GM18873 (cell line): ENCODE data around the gene ZBTB7C.

ENCODE experiments used
- ATAC-seq: cut with Tn5 transposase; IDR thresholded peaks from one replicate; pipeline ENCODE4 v1.9.1; 2021; ENCODE audit warnings: mild to moderate bottlenecking, moderate library complexity, moderate number of reproducible peaks; ENCODE audit not compliant: unreplicated experiment, low FRiP score

ZBTB7C gene

GRCh38 chr18:48033790-48034650 lies 375.2 kb downstream of the ZBTB7C start:
- no peak for ATAC-seq

DNA sequence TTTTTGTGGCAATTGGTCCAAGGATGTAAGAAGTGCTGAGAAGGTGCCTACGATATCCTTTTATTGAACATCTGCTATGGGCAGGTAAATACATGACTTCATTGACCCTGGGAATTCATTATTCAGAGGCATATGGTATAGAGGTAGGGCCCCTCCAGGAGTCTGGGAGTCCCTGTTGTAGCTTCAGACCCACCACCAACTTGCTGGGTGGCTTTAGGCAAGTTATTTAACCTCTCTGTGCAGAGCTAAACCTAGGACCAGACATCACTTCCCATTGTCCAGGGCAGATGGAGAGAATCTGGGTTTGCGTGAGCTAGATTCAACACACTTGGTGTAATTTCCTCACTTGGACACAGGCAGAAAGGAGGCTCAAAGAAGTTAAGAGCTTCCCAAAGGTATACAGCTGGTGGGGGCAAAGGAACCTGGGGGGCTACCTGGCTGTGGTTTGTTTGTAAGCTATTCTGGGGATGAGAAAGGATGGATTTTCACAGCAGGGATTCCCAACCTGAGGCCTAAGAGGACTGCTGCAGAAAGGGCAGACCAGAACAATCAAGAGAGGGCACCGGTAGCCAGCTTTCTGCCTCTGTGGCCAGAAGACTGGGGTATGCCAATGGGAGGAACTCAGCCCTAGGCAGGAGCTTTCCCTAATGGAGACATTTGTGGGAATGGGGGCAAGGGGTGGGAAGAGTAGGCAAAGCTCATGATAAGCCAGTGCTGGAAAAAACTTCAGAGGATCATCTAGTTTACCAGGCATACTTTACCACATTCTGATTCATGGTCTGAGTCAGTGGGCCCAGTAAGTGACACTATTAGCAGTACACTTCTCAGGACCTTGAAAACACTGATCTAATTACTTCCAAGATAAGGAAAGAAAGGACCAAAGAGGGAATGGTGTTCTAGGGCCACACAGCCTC lies 376.1 kb downstream of the ZBTB7C start:
- no peak for ATAC-seq

DNA sequence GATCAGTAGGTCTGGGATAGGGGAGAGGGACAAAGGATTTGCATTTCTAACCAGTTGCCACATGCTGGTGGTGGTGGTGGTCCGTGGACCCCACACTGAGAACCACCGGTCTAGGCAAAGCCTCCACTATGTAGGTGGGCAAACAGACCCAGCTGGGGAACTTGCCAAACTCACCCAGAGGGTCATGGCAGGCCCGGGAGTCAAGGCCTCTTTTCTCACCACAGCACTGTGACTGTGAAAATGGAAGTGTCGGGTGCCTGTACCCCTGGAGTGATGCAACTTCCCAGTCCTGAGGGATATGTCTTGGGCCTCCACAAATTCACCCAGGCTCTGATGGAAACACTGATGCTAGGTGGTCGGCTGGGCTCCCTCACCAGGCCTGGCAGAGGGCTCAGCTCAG lies 377.5 kb downstream of the ZBTB7C start:
- ATAC-seq = no peak

DNA sequence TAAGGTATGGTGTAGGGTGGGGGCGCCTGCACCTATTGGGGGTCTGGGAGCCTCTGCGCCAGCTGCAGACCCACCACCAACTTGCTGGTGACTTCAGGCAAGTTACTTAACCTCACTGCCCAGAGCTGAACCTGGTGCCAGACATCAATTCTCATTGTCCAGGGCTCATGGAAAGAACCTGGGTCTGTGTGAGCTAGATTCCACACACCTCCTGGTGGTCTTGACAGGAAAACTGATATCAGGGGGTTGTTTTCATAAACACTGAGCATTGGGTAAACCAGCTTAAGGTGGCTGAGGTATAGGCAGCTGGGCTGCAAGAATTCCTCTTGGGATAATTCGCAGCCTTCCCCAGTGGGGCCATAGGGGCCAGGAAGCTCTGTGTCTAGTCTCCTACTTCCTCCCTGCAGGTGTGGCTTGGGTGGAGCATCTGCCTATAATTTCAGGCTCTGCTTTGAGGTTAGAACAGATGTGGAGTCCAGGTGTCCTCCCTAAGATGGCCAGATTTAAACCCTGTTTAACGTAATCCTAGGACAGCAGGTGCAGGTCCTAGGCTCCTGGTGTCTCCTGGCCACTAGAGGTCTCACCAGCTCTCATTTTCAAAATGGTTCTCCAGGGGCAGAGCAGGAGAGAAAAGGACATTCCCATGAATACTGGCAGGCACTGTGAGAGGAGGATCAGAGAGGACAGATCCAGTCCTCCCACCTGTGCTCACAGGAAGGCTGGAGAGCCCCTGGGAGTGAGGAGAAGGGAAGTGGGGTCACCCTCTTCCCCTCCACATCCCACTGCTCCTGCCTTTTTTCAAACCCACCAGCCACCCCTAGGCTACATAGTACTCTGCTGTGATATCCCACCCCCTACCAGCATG lies 378.3 kb downstream of the ZBTB7C start:
- ATAC-seq = no peak

DNA sequence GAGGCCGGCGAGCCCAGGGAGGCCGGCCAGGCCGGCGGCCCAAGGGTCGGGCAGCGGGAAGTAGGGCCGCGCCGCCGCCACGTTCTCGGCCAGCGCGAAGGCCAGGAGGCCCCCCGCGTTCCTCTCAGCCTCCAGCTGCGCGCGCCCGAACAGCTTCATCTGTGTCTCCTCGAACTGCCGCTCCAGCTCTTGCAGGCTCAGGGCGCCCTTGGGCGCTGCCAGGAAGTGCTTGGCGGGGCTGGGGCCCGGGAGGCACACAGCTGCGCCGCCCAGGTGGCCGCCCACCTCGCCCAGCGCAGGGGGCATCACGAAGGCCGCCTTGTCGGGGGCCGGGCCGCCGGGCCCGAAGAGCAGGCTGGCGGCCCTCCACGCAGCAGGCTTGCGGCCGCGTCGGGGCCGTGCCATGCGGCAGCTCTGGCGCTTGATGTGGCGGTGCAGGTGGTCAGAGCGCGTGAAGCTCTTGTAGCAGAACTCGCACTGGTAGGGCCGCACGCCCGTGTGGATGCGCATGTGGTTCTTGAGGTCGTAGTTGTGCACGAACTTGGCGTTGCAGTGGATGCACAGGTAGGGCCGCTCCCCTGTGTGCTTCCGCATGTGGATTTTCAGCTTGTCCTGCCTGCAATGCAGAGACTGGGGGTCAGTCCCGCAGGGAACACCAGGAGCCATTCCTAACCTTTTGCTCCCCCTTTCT lies 379.7 kb downstream of the ZBTB7C start:
- no peak for ATAC-seq

DNA sequence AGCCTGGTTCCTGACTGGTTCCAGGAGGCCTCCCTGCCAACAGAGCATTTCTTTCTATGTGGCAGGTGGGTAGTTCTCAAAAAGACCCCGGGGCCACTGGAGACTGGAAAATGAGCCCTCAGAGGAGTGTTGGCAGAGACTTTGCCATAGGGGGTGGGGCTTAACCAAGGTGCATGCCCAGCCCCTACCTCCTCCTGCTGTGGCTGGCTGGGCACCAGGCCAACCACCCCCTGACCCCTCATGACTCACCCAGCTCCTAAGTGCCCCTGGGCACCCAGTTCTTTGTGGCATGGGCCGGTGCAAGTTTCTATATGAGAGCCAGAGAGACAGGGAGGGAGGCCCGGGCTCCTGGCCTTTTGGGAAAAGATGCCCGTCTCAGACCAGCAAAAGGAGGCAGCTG lies 380.5 kb downstream of the ZBTB7C start:
- no peak for ATAC-seq

GRCh38 chr18:48028081-48028480 lies 381.1 kb downstream of the ZBTB7C start:
- no peak for ATAC-seq

DNA sequence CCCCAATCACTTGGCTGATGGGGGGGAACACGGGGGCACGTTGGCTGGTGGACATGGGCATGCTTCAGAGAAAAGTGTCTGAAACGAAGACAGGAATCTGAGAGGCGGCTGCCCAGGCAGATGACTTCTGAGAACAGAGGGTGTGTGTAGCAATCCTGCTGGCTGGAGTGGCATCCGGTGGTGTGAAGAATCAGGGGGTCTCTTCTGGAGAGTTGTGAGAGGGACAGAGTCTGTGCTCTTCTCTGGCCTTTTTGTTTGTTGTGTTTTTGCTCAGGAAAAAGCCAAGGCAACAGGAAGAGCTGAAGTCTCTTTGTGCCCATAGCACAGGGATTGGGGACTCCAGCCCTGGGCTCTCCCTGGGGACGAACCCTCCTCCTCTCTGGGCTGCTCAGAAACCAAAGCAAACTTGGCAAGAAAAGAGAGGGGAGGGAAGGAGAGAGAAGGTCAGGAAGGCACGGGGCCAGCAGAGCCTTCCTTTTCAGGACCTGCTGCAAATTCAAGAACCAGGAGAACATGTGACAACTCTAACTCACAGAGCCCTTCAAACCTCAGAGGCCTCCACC lies 381.7 kb downstream of the ZBTB7C start:
- ATAC-seq = no peak

DNA sequence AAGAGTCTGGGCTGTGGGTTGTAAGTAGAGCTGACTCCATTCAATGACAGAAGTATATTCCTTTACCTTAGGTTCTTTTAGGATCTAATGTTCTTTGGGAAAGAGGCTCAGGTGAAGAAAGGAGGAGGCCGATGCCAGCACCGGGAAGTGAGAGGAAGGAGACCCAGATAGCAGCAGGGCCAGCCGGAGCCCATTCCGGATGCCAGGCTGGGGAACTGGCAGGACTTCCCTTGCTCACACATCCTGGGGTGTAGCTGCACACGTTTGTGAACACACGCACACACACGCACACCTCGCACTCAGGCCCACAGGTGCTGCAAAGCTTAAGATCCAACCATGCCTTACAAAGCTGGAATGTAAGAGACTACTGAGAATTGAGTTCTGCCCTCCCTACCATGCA lies 383.0 kb downstream of the ZBTB7C start:
- ATAC-seq = no peak

DNA sequence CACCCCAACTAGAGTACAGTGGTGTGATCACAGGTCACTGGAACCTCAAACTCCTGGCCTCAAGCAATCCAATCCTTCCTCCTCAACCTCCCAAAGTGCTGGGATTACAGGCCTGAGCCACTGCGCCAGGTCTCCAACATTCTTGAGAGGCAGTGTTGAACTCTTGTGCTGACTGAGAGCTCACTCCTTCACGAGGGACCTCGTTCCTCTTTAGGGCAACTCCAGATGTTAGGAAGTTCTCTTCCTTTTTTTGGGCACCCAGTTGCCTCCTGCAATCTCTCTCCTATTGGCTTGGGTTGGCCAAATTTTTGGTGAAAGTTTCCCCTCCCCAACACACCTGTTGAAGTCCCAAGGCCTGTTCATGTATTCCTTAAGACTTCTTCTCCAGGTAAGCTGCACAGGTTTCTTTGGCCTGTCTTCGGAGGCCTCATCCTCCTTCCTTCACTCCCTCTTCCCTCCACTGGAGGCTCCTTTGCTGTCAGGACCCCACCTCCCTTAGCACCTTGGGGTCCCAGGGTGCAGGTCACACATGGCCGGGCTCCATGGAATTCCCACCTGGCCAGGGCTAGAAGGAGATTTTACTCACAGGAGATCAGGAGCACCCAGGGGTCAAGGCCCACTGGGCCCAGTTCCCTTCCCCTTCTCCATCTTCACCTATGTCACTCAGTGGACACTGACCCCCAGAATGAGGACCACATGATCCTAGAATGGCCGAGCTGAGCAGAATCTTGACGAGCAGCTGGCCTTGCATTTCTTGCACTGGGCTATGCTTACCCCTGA lies 384.1 kb downstream of the ZBTB7C start:
- ATAC-seq = no peak

- no peak for ATAC-seq
Observed at GRCh38 chr18:48024009-48024512, 385.1 kb downstream of the ZBTB7C start.

DNA sequence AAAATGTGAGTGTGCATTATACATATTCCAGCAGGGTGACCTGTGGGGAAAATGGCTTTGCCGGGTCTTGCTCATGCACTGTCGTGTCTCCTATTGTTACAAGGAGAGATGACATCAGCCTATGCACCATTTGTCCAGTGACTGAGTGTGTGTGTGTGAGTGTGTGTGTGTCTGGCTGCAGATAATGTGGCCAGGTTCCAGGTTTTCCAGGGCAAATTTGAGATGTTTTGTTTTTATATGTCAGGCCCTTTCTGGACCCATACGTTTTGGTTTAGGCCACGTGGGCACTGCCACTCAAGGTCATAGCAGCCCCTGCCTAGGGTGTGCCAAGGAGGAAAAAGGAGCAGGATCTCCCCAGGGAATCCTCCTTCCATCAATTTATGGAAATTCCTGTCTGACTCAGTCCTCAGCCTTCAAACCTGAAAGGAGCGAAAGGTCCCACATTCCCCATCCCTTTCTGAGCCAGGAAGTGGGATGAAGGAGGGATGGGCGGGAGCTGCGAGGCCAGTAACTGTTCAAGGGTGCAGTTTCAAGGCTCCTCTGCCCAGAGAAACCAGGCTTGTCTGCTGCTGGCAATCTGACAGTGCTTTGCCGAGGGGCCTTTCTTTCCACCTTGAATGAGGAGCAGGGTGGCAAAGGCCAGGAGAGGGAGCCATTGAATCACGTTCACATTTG lies 385.7 kb downstream of the ZBTB7C start:
- ATAC-seq = no peak

DNA sequence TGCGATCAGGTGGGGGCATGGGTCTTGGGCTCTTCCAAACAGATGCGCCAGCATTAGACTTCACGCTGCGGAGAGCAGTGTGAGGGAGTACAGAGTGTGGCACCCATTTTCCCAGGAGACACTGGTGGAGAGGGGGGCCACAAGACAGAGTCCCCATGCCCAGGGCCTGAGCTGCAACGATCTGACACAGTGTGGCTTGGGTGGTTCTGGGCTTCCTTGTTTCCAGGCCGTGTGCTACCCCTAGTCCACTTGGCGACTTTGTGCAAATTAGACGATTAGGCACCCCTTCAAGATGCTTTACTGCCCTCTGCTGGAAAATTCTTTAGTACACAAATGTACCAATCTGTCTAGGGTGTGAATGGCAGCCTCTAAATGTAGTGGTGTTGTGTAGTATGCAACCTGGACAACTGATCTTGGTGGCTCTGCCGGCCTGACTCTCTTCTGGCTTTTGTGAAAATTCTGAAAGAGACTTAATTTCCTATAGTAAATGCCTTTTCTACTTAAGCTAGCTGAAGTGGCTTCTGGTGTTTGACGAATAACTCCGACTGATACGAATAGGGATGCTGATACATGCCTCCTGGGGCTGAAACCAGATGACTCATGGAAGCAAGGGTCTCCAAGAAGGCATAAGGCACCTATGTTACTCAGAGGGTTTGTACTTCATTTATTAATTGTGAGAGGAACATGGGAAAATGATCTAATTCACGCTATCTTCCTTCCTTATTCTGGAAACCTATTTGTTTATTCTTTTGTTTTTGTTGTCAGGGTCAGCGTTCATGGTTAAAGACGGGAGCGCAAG lies 386.5 kb downstream of the ZBTB7C start:
- no peak for ATAC-seq

GRCh38 chr18:48022021-48022420 lies 387.2 kb downstream of the ZBTB7C start:
- ATAC-seq = no peak

DNA sequence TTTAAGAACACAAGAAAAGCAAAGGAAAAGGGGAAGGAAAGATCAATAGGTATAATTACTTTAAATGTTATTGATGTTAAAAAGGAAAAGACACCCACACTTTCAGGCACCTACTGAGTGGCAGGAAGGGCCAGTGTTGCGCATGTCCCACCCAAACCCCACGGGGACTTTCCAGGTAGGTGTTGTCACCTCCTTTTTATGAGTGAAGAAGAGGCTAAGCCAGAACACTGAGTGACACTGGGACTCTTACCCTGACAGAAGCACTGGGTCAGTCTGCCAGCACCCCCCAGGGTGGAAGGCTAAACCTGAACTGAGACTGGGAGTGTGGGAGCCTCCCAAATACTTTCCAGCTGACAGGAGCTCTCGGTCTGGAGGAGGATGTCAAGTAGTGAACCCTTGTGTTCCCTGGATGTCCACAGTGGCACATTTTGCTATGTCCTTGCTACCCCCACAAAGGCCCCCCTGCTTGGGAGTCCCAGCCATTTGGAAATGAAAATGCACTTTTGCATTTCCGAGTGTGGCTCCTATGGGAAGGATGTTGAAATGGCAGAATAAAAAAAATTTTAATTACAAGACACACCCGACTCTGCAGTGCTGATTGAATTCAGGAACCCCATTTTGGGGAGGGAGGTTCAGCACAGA lies 387.8 kb downstream of the ZBTB7C start:
- ATAC-seq = no peak

DNA sequence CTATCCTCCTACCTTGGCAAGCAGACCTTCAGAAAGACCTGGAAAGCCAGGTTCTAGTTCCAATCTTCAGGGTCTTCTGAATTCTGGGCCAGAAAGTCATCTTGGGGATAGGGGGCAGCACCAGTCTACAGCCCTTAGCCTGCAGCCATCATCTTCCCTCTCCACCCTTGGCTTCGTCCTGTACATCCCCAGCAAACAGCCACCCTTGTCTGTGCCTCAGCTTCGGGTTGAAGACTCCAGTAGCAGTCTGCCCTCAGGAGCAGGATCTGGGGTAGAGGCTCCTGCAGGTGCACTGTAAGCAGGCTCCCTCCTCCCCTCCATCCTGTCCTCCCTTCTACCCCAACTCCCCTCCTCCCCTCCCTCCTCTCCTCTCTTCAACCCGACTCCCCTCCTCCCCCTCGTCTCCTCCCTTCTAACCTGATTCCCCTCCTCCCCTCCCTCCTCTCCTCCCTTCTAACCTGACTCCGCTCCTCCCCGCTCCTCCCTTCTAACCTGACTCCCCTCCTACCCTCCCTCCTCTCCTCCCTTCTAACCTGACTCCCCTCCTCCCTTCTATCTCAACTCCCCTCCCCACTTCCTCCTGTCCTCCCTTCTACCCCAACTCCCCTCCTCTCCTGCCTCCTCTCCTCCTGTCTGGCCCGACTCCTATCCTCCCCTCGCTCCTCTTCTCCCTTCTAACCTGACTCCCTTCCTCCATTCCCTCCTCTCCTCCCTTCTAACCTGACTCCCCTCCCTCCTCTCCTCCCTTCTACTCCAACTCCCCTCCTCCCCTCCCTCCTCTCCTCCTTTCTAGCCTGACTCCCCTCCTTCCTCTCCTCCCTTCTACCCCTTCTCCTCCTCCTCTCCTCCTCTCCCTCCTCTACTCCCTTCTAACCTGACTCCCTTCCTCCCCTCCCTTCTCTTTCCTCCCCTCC lies 388.6 kb downstream of the ZBTB7C start:
- ATAC-seq = no peak
